Measurements from ENCODE around the gene TSPAN5. TPM values are rescaled to one million over a fixed set of nuclear protein-coding genes. Genes with fewer than 3 reads are reported as not detected.

TSPAN5 gene
- total and polyA plus RNA-seq, 9 of the 15 experiments (the other 6 are each of a cell fraction or from before 2014, with no cell fraction given), result 0.58 to 6.6 (median 0.73) TPM

GRCh38 chr4:98516441-98517217 is 141.8 kb downstream of the TSPAN5 start (continued):
- TF ChIP-seq ARHGAP35 (IDR thresholded peaks at IDR 0.05; ENCODE audit: partially characterized antibody) (no peak), LEF1 (IDR thresholded peaks at IDR 0.05) (no peak)

DNA sequence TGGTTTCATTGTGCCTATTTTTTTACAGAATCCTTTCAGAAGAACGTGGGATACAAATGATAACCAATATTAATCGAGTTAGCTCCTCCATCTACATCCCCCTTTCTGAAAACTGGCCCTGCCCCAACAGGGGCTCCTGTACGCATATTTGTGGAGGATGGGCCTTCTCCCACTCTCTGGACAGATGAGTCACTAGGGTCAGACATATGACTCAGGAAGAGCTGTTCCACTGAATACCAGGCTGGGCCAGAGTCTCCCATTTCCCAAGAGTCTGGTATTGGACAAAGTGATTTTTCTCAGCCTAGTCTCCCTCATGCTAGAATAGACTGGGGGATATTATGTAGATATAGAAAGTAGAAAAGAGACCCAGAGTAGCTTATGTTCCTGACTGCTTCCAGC is 142.4 kb downstream of the TSPAN5 start:
- Histone ChIP-seq H3K4me1 (replicated peaks in 1 of 2; ENCODE audit: control insufficient read depth in 2 of 2, insufficient read depth in 2 of 2, low read length in 2 of 2) (peaks cover 7 to 33% of the 10 kb centered on the region in 2 experiments), H3K4me2 (ENCODE audit: insufficient read depth, low read length) (no peak overlapping the region), H3K9ac (ENCODE audit: insufficient read depth in 1 of 2, low read depth in 2 of 2, low read length in 2 of 2) (no peak overlapping the region), H4K20me1 (replicated peaks; ENCODE audit: control insufficient read depth, insufficient read depth, low read length) (no peaks in the 10 kb centered on the region), H3K27ac (ENCODE audit: extremely low read depth, low read depth, low read length) (peak overlapping the region; percentile 27), H3K4me3 (no peak overlapping the region), H3K27me3 (ENCODE audit: control insufficient read depth in 2 of 2, insufficient read depth in 2 of 2, low read length in 2 of 2) (no peaks in the 10 kb centered on the region), H2AFZ (ENCODE audit: low read depth, low read length) (peak overlapping the region; percentile 28), H3K79me2 (ENCODE audit: control insufficient read depth, insufficient read depth, low read length) (no peaks in the 10 kb centered on the region), H3K9me1 (ENCODE audit: control insufficient read depth, insufficient read depth, low read length) (no peaks in the 10 kb centered on the region), H3K36me3 (ENCODE audit: control insufficient read depth, insufficient read depth, low read length) (no peaks in the 10 kb centered on the region), H3K9me3 (replicated peaks; ENCODE audit: control insufficient read depth, insufficient read depth, low read depth, low read length) (no peaks in the 10 kb centered on the region)
- intact Hi-C loops (cut with micrococcal nuclease) (no loop called here), in situ Hi-C loops (cut with MboI) (no loop called here)
- WGBS (ENCODE audit: insufficient coverage, low coverage, missing lambda C conversion rate), result 3% methylated on average over 3 of the region's 3 CpGs
- no peak for FAIRE-seq
- peak; percentile 26 to 51 (median 39) for DNase-seq (ENCODE audit: extremely low read depth in 1 of 4, low spot score in 3 of 4)
- ChIA-PET POLR2A (no interaction called here), CTCF (ENCODE audit: low intra/inter-chr PET ratio) (no interaction called here)
- peak; percentile 71 for ATAC-seq
- no TSS peak for BruUV-seq (replicated peaks)
- TF ChIP-seq JUN (IDR thresholded peaks at IDR 0.05; ENCODE audit: borderline replicate concordance, low read depth, low read length) (peak; percentile 65; the same call in 1 of the 2 replicates), JUN (CRISPR knock-in tag; IDR thresholded peaks at IDR 0.05; ENCODE audit: borderline replicate concordance) (no peak), MEF2A (IDR thresholded peaks at IDR 0.05; ENCODE audit: control insufficient read depth, low read depth, low read length) (no peak), SMARCE1 (IDR thresholded peaks at IDR 0.05) (0 out of 2 replicates have a peak, but pooled peaks have one; percentile 17), JUNB (CRISPR knock-in tag; conservative IDR thresholded peaks at IDR 0.05) (0 out of 2 replicates have a peak, but pooled peaks have one; percentile 16), ZNF146 (CRISPR knock-in tag; IDR thresholded peaks at IDR 0.05; ENCODE audit: unreplicated experiment) (no peak), NR2C2 (CRISPR knock-in tag; IDR thresholded peaks at IDR 0.05) (no peak), NR2C2 (tag; IDR thresholded peaks at IDR 0.05) (no peak; the same call in 1 of the 2 replicates), NFE2 (IDR thresholded peaks at IDR 0.05; ENCODE audit: low read depth) (0 out of 2 replicates have a peak, but pooled peaks have one; percentile 22), ATF3 (IDR thresholded peaks at IDR 0.05) (peak; percentile 81), ATF3 (CRISPR knock-in tag; conservative IDR thresholded peaks at IDR 0.05) (no peak), ARID1B (IDR thresholded peaks at IDR 0.05) (peak; percentile 25; the same call in 1 of the 2 replicates), GATAD2A (IDR thresholded peaks at IDR 0.05) (no peak), EGR1 (conservative IDR thresholded peaks at IDR 0.05) (peak; percentile 31), TRIM24 (IDR thresholded peaks at IDR 0.05) (0 out of 4 replicates have a peak, but pooled peaks of 1 of the 2 experiments have one; percentile 11), FOSL1 (tag; conservative IDR thresholded peaks at IDR 0.05) (peak; percentile 96), SMARCA4 (IDR thresholded peaks at IDR 0.05) (peak; percentile 59; the same call in 1 of the 2 replicates), NR2C1 (IDR thresholded peaks at IDR 0.05) (no peak), NR2C1 (tag; IDR thresholded peaks at IDR 0.05) (peak; percentile 23; the same call in 1 of the 2 replicates)
- TF ChIP-seq, protein P1, sequence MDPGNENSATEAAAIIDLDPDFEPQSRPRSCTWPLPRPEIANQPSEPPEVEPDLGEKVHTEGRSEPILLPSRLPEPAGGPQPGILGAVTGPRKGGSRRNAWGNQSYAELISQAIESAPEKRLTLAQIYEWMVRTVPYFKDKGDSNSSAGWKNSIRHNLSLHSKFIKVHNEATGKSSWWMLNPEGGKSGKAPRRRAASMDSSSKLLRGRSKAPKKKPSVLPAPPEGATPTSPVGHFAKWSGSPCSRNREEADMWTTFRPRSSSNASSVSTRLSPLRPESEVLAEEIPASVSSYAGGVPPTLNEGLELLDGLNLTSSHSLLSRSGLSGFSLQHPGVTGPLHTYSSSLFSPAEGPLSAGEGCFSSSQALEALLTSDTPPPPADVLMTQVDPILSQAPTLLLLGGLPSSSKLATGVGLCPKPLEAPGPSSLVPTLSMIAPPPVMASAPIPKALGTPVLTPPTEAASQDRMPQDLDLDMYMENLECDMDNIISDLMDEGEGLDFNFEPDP (CRISPR knock-in tag; IDR thresholded peaks at IDR 0.05), result no peak

All from K562 (cell line).